K562 (cell line): ENCODE measurements around the gene MPHOSPH9. TPM values are rescaled to one million over a fixed set of nuclear protein-coding genes. Genes with fewer than 3 reads are reported as not detected.
A peak's percentile ranks its signal among the peaks of the same experiment; 100 is the strongest.

ENCODE experiments used
- ATAC-seq: fragments of 200-7000 bp; cut with Tn5 transposase; 3 replicates; pipeline ENCODE4 v1.9.1; 2020; ENCODE audit warnings: moderate library complexity
- BruUV-seq: library from RNA; stranded (reverse); fragments of 400-500 nt; replicated peaks from 2 replicates; lab custom pipeline; 2021; lab: Mats Ljungman, UMichigan
- CTCF ChIA-PET: fragments of 300-600 bp; formaldehyde crosslinking; extraction: SDS; loops from one replicate; lab custom pipeline; 2021; ENCODE audit warnings: low intra/inter-chr PET ratio; lab: Yijun Ruan, JAX
- POLR2A ChIA-PET: fragments of 300-600, 350-650 bp; sonication (Branson Sonifier 250); formaldehyde crosslinking; extraction: SDS; loops from one replicate; lab custom pipeline; 2021; ENCODE audit warnings: antibody characterized with exemption, inconsistent platforms; lab: Yijun Ruan, JAX
- DNase-seq, 4 experiments: peaks; one replicate each; pipeline versions ENCODE4 v3.0.0 to v3.0.0-alpha.2; 2011 to 2018; ENCODE audit warnings: low spot score in 3 of 4, mixed read lengths in 3 of 4; ENCODE audit errors: extremely low read depth in 1 of 4
- FAIRE-seq: peaks from 2 replicates; lab custom pipeline; 2011; peaks lifted over from hg19 to GRCh38; lab: Jason Lieb, UNC
- H2AFZ ChIP-seq: 2 replicates; pipeline ENCODE4 v1.6.0; 2011; ENCODE audit warnings: low read depth, low read length, control low read depth, inconsistent platforms
- H3K27ac ChIP-seq: fragments of 200-600 bp; 3 replicates; pipeline ENCODE4 v1.8.0; 2011; ENCODE audit warnings: low read depth, mild to moderate bottlenecking, control low read depth, inconsistent platforms, low read length, moderate library complexity, mixed read lengths; ENCODE audit errors: extremely low read depth
- H3K27me3 ChIP-seq, 2 experiments: fragments of 300-600 bp in 1 of 2; 2 replicates in 1 of 2; 3 replicates in 1 of 2; pipeline versions ENCODE4 v1.6.0 to v1.8.0; 2011; ENCODE audit warnings: inconsistent platforms in 2 of 2, low read length in 2 of 2, mild to moderate bottlenecking in 1 of 2, mixed read lengths in 1 of 2, moderate library complexity in 1 of 2; ENCODE audit not compliant: control insufficient read depth in 2 of 2, insufficient read depth in 2 of 2
- H3K36me3 ChIP-seq: fragments of 300-600 bp; 3 replicates; pipeline ENCODE4 v1.8.0; 2011; ENCODE audit warnings: mild to moderate bottlenecking, low read length, inconsistent platforms; ENCODE audit not compliant: control insufficient read depth, insufficient read depth
- H3K4me1 ChIP-seq, 2 experiments: fragments of 200-600 bp in 1 of 2; replicated peaks in 1 of 2; 2 replicates in 1 of 2; 3 replicates in 1 of 2; pipeline versions ENCODE4 v1.5.1 to v1.8.0; 2011; ENCODE audit warnings: inconsistent platforms in 2 of 2, low read length in 2 of 2, mild to moderate bottlenecking in 1 of 2, mixed read lengths in 1 of 2, moderate library complexity in 1 of 2; ENCODE audit not compliant: control insufficient read depth in 2 of 2, insufficient read depth in 2 of 2
- H3K4me2 ChIP-seq: 2 replicates; pipeline ENCODE4 v1.6.1; 2011; ENCODE audit warnings: low read length, control low read depth, inconsistent platforms, mixed read lengths; ENCODE audit not compliant: insufficient read depth
- H3K4me3 ChIP-seq: fragments of 200-600 bp; sonication (generic), shearing (Covaris generic); 2 replicates; pipeline ENCODE4 v1.5.1; 2016; ENCODE audit warnings: control low read depth, inconsistent platforms
- H3K79me2 ChIP-seq: fragments of 200-600 bp; 3 replicates; pipeline ENCODE4 v1.8.0; 2011; ENCODE audit warnings: low read length, inconsistent platforms; ENCODE audit not compliant: control insufficient read depth, insufficient read depth
- H3K9ac ChIP-seq, 2 experiments: 2 replicates each; pipeline versions ENCODE4 v1.6.0 to v1.6.1; 2011; ENCODE audit warnings: low read depth in 2 of 2, low read length in 2 of 2, control low read depth in 1 of 2, inconsistent platforms in 1 of 2, mild to moderate bottlenecking in 1 of 2, mixed read lengths in 1 of 2; ENCODE audit not compliant: insufficient read depth in 1 of 2
- H3K9me1 ChIP-seq: one replicate; pipeline ENCODE4 v1.6.0; 2011; ENCODE audit warnings: inconsistent platforms, mild to moderate bottlenecking, low read length, moderate library complexity; ENCODE audit not compliant: control insufficient read depth, insufficient read depth
- H3K9me3 ChIP-seq: replicated peaks from 2 replicates; pipeline ENCODE4 v1.5.1; 2011; ENCODE audit warnings: low read depth, low read length, inconsistent platforms; ENCODE audit not compliant: control insufficient read depth, insufficient read depth
- H4K20me1 ChIP-seq: replicated peaks from 2 replicates; pipeline ENCODE4 v1.6.1; 2011; ENCODE audit warnings: low read length, inconsistent platforms, mixed read lengths; ENCODE audit not compliant: control insufficient read depth, insufficient read depth
- BCOR ChIP-seq: fragments of 450-650 bp; IDR thresholded peaks from 2 replicates; pipeline ENCODE4 v1.6.1; 2016
- E2F8 ChIP-seq: fragments of 450-650 bp; IDR thresholded peaks from 2 replicates; pipeline ENCODE4 v1.7.1; 2018; ENCODE audit warnings: mild to moderate bottlenecking, low read depth; ENCODE audit not compliant: partially characterized antibody
- L3MBTL2 ChIP-seq: fragments of 450-650 bp; IDR thresholded peaks from 2 replicates; pipeline ENCODE4 v1.6.1; 2016; ENCODE audit warnings: mild to moderate bottlenecking, moderate library complexity
- SETDB1 ChIP-seq: IDR thresholded peaks from one replicate; pipeline ENCODE4 v1.6.1; 2012; ENCODE audit warnings: low read length, control low read depth, inconsistent platforms
- STAT5B ChIP-seq: fragments of 250-450 bp; sonication (Bioruptor Pico); IDR thresholded peaks from 2 replicates; pipeline ENCODE4 v1.8.0; 2021; ENCODE audit warnings: mild to moderate bottlenecking, inconsistent platforms
- WGBS: fragments of 100-300 bp; shearing (Covaris generic); methylation state at CpG from one replicate; pipeline ENCODE4 v1.1.6; 2016; ENCODE audit warnings: low coverage, mixed read lengths; ENCODE audit not compliant: insufficient coverage; ENCODE audit errors: missing lambda C conversion rate; 5-methylcytosine and 5-hydroxymethylcytosine counted together
- in situ Hi-C: fragments of 300-500 bp; cut with MboI; formaldehyde crosslinking; loops from 4 replicates; pipeline ENCODE4 v1.15.0; 2018; ENCODE audit warnings: inconsistent platforms, mixed read lengths
- intact Hi-C: fragments of 100-400 bp; cut with micrococcal nuclease; formaldehyde crosslinking; loops from 2 replicates; pipeline ENCODE4 v1.14.2; 2022
- polyA plus RNA-seq, 8 experiments: library from polyadenylated mRNA; depleted of rRNA in 4 of 8; stranded (reverse) in 5 of 8; unstranded in 3 of 8; fragments of >200 nt; fragmentation: Nextera tagmentation in 2 of 8; fragmentation: Illumina TruSeq in 1 of 8; extraction: Ambion mirVana in 2 of 8; extraction: Trizol in 1 of 8; gene quantifications; 2 replicates each; pipeline versions ENCODE4 v1.2.1 to v1.2.3, GENCODE V29; 2011 to 2014; ENCODE audit warnings: inconsistent platforms in 1 of 8, missing spikeins in 1 of 8
- total RNA-seq, 7 experiments: library from RNA; depleted of rRNA in 6 of 7; stranded (reverse); fragments of >200 nt in 6 of 7; fragmentation: Illumina TruSeq in 2 of 7; extraction: Trizol in 2 of 7; gene quantifications; 2 replicates each; pipeline versions ENCODE4 v1.2.1 to v1.2.3, GENCODE V29; 2011 to 2021; ENCODE audit warnings: low replicate concordance in 1 of 7
- TF ChIP-seq, protein P1 (sequence below), 2 experiments: IDR thresholded peaks; 2 replicates each; pipeline ENCODE4 v1.6.1; 2011; ENCODE audit warnings: borderline replicate concordance in 1 of 2, control low read depth in 1 of 2, low read depth in 1 of 2, low read length in 1 of 2, mild to moderate bottlenecking in 1 of 2, mixed read lengths in 1 of 2, moderate library complexity in 1 of 2; ENCODE audit not compliant: insufficient read depth in 1 of 2, insufficient read length in 1 of 2, poor library complexity in 1 of 2, severe bottlenecking in 1 of 2; ENCODE audit errors: extremely low read depth in 1 of 2

Gene MPHOSPH9
- total and polyA plus RNA-seq, 9 of the 15 experiments (the other 6 are each of a cell fraction or from before 2014, with no cell fraction given), result 14.2 to 103 (median 54.5) TPM

- Histone ChIP-seq H3K79me2 (peaks cover 18% of the 10 kb centered on the region; the same call in 2 of the 3 replicates), H3K27ac (no peak overlapping the region), H3K27me3 (no peaks in the 10 kb centered on the region), H3K9me1 (peaks cover 5% of the 10 kb centered on the region), H3K4me2 (no peak overlapping the region), H3K36me3 (peaks cover 33% of the 10 kb centered on the region; the same call in 2 of the 3 replicates), H3K9ac (no peak overlapping the region), H4K20me1 (peaks cover 12% of the 10 kb centered on the region), H3K4me3 (no peak overlapping the region), H3K9me3 (no peaks in the 10 kb centered on the region), H2AFZ (no peak overlapping the region), H3K4me1 (peaks cover 23 to 26% of the 10 kb centered on the region in 2 experiments; a peak in 4 of 5 replicates)
- WGBS, result 36% methylated on average over 3 of the region's 3 CpGs
- FAIRE-seq (no peak), ATAC-seq (no peak), DNase-seq (peak in 1 of 4 experiments; percentile 25)
- CTCF ChIA-PET, result no interaction called here
- BruUV-seq, result no TSS peak
- POLR2A ChIA-PET, result interaction anchor here (1.4 kb wide), 1 partner anchor 13 kb away, joined by 4 read pairs; no protein-coding TSS in a partner anchor
- in situ Hi-C loops (no loop called here), intact Hi-C loops (no loop called here)
- TF ChIP-seq E2F8 (no peak), STAT5B (CRISPR knock-in tag) (no peak), L3MBTL2 (peak; percentile 80), SETDB1 (no peak), BCOR (no peak)
- TF ChIP-seq, protein P1, sequence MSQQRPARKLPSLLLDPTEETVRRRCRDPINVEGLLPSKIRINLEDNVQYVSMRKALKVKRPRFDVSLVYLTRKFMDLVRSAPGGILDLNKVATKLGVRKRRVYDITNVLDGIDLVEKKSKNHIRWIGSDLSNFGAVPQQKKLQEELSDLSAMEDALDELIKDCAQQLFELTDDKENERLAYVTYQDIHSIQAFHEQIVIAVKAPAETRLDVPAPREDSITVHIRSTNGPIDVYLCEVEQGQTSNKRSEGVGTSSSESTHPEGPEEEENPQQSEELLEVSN (IDR thresholded peaks at IDR 0.05; ENCODE audit: borderline replicate concordance in 1 of 2, extremely low read depth in 1 of 2, insufficient read depth in 1 of 2, insufficient read length in 1 of 2, low read depth in 1 of 2, low read length in 1 of 2, poor library complexity in 1 of 2, severe bottlenecking in 1 of 2), result peak in 1 of 2 experiments; percentile 25
These were observed 80.1 kb downstream of the MPHOSPH9 start for GRCh38 chr12:123152833-123153232.
